Activated naive CD4-positive, alpha-beta T cell (primary cell): Measurements from ENCODE around the gene KCND3.

Source experiments
- DNase-seq, 4 experiments: peaks; one replicate each; lab custom pipeline; 2025; lab: John Stamatoyannopoulos, UW

The KCND3 gene

DNA sequence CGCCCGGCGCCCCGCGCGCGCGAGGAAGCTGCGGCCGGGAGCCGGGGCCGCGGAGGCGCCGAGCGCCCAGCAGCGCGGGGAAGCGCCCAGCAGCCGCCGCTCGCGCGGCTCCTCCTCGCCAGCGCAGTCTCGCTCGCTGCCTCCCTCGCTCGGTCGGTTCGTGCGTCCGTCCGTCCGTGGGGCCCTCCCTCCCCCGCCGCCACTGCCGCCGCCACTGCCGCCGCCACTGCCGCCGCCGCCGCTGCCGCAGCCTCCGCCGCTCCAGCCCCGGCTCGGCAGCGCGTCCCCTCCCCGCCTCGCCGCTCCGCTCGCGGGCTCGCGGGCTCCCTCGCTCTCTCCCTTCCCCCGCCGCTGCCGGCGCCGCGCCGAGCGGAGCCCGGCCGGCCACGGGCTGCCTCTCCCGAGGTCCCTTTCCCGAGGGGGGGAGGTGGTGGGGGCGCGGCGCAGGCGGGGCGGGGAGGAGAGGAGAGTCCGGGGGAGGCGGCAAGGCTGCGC, at the start of gene KCND3:
TSS of gene KCND3 (minus strand) at position 138 of the 495 bp plus-strand sequence.
- DNase-seq: no peak

DNA sequence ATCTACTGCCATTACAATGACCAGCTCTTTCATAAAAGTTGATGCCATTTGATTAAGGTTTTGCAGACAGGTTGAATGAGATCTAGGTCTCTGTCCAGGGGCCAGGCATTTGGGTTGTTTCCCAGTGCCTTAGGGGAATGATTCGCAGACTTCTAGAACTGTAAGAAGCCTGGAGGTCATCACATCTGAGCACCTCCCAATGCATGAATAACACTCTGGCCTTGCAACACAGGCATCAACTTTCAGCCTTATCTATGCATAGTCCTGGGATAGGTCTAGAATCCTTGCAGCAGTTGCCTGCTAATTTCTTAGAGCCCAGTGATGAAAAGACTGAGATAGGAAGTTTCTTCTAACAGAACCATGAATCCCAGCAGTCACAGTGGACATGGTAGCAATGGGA, 44.8 kb upstream of the KCND3 start:
- DNase-seq: no peak

- DNase-seq: no peak
Observed at GRCh38 chr1:112033439-112034120, 44.1 kb upstream of the KCND3 start.

DNA sequence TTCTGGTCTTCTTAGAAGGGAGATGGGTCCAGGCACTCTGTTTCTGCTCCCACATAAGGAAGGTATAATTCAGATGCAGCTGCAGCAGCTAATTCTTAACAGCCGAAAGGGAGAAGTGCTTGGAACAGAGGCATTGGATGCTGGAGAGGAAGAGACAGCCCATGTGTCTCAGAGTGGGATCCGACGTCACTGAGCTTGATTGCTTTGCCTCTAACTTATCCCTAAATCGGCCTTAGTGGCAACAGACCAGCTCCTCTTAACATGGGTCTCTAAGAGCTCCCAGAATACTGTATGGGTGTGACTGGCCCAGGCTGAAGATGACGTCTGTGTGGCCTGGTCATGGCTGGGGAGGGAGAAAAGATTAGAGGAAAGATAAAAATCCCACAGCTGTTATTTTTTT, 40.7 kb upstream of the KCND3 start:
- no peak for DNase-seq

GRCh38 chr1:112027696-112028095, 38.2 kb upstream of the KCND3 start:
- no peak for DNase-seq

DNA sequence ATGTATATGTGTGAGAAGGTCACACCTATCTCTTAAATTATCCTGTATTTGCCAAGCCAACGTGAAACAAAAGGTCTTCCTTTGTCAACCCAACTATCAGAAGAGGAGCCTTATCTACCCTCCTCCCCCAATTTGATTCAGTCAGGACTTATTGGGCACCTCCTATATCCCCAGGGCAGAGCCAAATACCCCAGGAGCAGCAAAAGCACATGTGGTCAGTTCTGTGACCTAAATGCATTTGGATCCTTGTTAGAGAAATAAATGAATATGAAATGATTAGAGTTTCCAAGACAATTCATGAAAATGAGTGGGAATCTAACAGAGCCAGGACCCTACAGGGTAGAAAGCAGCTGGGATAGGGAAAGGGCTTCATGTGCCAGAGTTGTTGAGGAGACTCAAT, 37.0 kb upstream of the KCND3 start:
- DNase-seq: no peak

- no peak for DNase-seq
Observed at GRCh38 chr1:112026016-112026415, 36.5 kb upstream of the KCND3 start.

DNA sequence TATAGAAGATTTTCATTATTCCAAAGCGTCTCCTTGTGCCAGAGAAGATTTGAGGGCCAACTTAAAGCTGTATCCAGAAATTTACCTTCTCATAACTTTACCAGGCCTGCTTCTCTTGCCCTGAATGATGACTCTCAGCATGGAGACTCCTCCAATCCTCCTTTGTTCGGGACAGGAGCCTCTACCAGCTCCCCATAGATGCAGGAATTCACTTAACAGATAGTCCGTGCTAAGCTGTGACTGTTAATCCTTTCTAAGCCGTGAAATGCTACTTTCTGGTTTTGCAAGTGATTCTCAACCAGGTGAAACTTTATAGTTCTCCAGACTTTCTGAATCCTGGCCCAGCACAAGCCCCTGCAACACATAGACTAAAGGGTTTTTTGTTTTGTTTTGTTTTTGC, 31.8 kb upstream of the KCND3 start:
- no peak for DNase-seq

GRCh38 chr1:112017183-112017582, 27.7 kb upstream of the KCND3 start:
- no peak for DNase-seq

GRCh38 chr1:112012823-112013222, 23.4 kb upstream of the KCND3 start:
- no peak for DNase-seq

DNA sequence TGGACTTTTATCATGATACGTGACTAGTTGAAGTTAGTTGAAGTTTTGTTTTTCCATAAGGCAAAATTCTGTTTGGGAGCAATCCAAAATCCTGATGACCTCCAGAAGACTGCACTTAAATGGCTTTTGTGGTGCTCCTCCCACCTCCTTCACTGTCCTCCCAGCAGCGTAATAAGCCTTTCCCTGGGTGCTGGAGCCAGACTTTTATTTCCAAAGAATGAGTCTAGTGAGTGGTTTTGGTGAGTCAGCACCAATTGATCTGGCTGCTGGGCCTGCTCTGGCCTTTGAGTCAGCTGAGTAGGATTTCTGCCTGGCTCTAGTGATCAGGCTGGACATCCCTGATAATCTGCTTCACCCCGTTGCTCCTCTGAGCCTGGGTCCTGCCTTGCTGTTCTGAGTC, 21.7 kb upstream of the KCND3 start:
- DNase-seq: no peak

- no peak for DNase-seq
Observed at GRCh38 chr1:112007169-112007568, 17.7 kb upstream of the KCND3 start.

DNA sequence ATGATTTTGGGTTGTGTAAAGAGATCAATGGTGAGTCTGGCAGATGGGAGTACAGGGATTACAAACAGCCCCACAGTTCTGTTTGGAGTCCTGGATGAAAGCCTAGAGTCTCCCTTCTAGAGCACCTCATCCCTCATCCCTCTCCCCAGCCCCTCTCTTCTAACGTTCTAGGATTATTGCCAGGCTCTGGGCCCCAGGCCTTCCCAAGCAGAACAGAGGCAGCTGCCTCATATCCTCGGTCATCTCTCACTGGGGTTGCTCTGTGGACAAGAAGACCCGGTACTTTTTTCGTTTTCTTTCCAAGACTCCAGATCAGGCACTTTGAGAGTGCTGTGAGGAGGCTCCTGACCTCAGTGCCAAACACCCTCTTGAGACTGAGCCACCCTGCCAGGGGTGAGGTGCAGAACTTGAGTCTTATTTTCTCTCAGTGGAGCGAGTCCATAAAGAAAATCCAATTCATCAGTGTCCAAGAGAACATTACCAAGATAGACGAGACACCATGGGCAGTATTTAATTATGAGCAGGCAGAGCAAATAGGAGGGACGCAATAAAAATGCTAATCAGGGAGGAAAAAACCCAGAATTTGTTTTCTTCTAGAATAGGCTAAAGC, 17.1 kb upstream of the KCND3 start:
- DNase-seq: no peak

DNA sequence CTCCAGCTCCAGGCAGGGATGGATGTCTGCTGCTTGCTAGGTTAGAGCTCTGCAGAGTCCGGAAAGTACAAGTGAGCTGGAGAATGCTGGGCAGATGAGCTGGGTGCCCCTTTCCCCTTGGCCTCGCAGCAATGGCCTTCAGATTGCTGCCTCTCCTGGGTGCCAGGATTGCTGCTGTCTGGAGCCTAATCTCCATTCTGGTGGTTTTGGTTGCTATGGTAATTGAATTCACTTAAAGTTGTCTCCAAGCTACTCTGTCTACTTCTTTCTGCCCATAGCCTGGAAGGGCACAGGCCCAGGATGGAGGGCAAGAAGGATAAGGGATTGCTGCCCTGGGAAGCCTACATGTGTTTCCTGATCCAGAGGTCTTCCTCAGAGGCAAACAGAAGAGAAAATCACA, 14.6 kb upstream of the KCND3 start:
- no peak for DNase-seq

DNA sequence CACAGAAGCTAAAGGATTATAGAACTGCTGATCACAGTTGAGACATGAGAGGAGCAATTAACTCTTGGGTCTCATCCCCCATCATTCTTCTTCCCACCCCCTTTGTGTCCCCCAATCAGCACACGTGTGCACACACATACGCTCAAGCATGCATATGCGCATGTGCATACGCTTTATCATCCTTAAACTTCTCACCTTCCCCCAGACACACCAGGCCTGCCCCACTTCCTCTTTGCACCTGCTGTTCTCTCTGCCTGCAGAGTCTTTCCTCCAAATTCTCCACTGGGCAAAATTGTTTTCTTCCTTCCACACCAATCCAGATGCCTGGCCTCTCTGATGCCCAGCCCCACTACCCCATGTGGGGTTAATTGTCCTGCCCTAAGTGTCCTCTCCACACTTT, 13.0 kb upstream of the KCND3 start:
- no peak for DNase-seq

GRCh38 chr1:112001436-112001835, 12.0 kb upstream of the KCND3 start:
- no peak for DNase-seq

DNA sequence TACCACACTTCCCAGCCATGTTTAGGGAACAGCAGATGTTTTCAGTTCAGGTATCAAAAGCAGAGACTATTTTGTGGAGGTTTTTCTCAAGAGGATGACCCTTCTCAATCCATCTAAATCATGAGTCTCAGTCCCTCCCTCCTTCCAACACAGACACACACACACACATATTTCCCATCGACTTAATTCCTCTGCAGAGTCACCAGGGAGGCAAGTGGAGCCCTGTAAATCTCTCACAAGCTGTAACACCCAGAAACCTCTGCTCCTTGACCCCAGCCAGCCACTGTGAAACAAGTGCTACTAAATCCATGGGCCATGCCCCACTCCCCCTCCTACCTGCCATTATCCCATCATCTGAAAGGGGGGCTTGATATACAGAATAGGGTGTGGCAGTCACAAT, 10.6 kb upstream of the KCND3 start:
- no peak for DNase-seq

GRCh38 chr1:111998332-111998731, 8.9 kb upstream of the KCND3 start:
- no peak for DNase-seq

DNA sequence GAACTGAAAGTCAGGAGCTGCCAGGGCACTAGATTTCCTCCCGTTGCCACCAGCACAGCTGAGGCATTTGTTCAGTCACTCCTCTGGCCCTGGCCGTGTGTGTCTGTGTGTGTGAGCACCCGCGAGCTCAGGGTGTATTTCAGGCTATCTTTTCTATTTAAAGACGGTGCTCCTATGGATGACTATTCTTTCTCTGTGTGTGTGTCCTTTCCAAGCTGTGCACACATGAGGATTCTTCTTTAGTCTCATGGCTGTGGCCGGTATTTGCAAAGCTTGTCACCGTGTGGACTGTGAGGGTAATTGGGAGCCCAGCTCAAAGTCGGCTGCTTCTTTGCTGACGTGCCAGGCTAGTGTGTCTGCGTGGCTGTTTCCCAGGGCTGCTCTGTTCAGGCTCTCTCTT, 3.0 kb upstream of the KCND3 start:
- no peak for DNase-seq

DNA sequence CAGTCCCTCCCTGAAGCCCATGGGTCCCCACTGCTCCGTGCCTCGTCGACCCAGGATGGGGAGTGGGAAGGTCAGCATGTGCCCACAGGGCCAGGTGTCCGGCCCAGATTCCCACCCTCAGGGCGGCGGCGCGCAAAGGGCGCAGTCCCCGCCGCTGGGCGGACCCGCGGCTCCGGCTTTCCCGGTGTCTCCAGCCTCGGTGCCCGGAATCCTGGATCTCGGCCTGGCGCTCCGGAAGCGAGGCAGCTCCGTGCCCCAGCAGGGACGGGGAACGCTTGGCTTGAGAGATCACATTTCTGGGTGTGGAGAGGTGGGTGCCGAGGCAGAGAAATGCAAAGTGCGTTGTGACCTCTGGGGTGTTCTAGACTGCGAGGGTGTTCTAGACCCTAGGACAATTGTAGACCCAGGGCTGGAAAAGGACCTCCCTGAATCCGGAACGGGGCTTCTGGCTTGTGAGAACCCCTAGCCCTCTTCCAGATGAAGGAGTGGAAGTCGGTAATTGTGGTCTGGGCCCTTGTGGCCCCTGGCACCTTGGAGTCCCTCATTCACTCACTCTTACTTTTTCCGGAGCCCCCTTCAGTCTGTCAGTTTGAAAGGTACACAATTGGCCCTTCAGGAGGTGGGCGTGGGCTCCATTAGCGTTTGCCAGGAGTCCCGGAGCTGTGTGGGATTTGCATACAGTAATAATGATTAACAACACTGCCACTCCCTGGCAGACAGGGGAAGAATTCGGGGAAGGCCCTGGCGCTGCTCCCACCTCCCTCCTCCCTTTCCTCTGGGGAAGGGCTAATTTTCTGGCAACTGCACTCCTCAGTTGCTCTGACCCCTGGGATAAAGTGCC, 1.6 kb upstream of the KCND3 start:
- no peak for DNase-seq

- no peak for DNase-seq
Observed at GRCh38 chr1:111990026-111990877, 784 bp upstream of the KCND3 start.
